NT2/D1 (cell line): ENCODE results near the gene SKAP1.

ENCODE experiments used
- SUZ12 ChIP-seq: IDR thresholded peaks from 2 replicates; pipeline ENCODE4 v1.6.1; 2011; ENCODE audit not compliant: insufficient read length, insufficient read depth; ENCODE audit errors: extremely low read depth
- ZNF274 ChIP-seq: IDR thresholded peaks from 2 replicates; pipeline ENCODE4 v1.6.1; 2011; ENCODE audit warnings: mild to moderate bottlenecking, low read depth, low read length

DNA sequence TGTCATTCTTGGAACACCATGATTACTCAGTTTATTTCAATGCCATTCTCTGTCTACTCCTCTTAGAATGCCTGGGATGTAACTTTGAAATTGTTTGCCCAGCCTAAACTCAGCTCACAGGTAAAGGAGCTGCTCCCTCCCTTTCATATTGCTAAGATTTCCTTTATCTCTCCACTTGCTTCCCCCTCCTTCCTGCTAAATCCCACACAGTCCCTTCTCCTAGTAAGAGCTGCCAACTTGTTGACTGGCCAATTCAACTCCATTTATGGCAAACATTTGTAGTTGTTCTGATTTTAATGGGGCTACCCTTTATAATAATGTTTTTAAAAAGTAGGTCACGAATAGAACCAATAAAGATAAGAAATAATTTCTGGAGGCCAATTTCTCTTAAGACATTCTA lies 146.1 kb downstream of the SKAP1 start:
- TF ChIP-seq SUZ12: no peak
- no peak for TF ChIP-seq ZNF274
